H1 (cell line): ENCODE results near the gene PEAK3. TPM values are rescaled to one million over a fixed set of nuclear protein-coding genes. Genes with fewer than 3 reads are reported as not detected.

Source experiments
- CTCF ChIA-PET: fragments of 300-600 bp; sonication (Branson Sonifier 250); formaldehyde crosslinking; loops from one replicate; lab custom pipeline; 2021; ENCODE audit not compliant: partially characterized antibody; lab: Charles Lee
- POLR2A ChIA-PET: fragments of 300-600 bp; sonication (Branson Sonifier 250); formaldehyde crosslinking; loops from one replicate; lab custom pipeline; 2021; ENCODE audit warnings: inconsistent platforms; ENCODE audit not compliant: partially characterized antibody; lab: Charles Lee
- DNase-seq, 2 experiments: peaks; one replicate each; pipeline versions ENCODE4 v3.0.0 to v3.0.0-alpha.2; 2010 to 2022; ENCODE audit warnings: low spot score in 2 of 2, low read depth in 1 of 2, mixed read lengths in 1 of 2
- FAIRE-seq: peaks from 2 replicates; lab custom pipeline; 2011; peaks lifted over from hg19 to GRCh38; lab: Jason Lieb, UNC
- H2AFZ ChIP-seq: 2 replicates; pipeline ENCODE4 v1.8.1; 2012; ENCODE audit warnings: low read length, inconsistent platforms
- H2AK5ac ChIP-seq: 2 replicates; pipeline ENCODE4 v1.6.1; 2013; ENCODE audit warnings: low read depth, low read length
- H2BK120ac ChIP-seq: replicated peaks from 2 replicates; pipeline ENCODE3; 2013; ENCODE audit warnings: low read depth, low read length, inconsistent platforms
- H2BK12ac ChIP-seq: 2 replicates; pipeline ENCODE4 v1.6.1; 2013; ENCODE audit warnings: low read depth, low read length
- H2BK15ac ChIP-seq: 2 replicates; pipeline ENCODE4 v1.6.1; 2013; ENCODE audit warnings: low read length
- H2BK20ac ChIP-seq: 2 replicates; pipeline ENCODE4 v1.6.1; 2013; ENCODE audit warnings: low read length
- H2BK5ac ChIP-seq: 2 replicates; pipeline ENCODE4 v1.6.1; 2013; ENCODE audit warnings: low read depth, low read length
- H3K14ac ChIP-seq: 2 replicates; pipeline ENCODE4 v1.6.1; 2013; ENCODE audit warnings: inconsistent platforms; ENCODE audit not compliant: insufficient read length
- H3K18ac ChIP-seq: 2 replicates; pipeline ENCODE4 v1.6.1; 2013; ENCODE audit warnings: low read length; ENCODE audit errors: extremely low read depth
- H3K23ac ChIP-seq: 2 replicates; pipeline ENCODE4 v1.6.1; 2013; ENCODE audit warnings: inconsistent platforms; ENCODE audit not compliant: insufficient read length
- H3K23me2 ChIP-seq: 2 replicates; pipeline ENCODE4 v1.6.1; 2013; ENCODE audit warnings: low read depth, low read length
- H3K27ac ChIP-seq: 2 replicates; pipeline ENCODE4 v1.6.1; 2011; ENCODE audit warnings: low read depth, low read length, inconsistent platforms
- H3K27me3 ChIP-seq, 4 experiments: replicated peaks in 1 of 4; 1 replicate in 1 of 4; 2 replicates in 3 of 4; pipeline versions ENCODE4 v1.6.1 to v1.8.1; 2011 to 2013; ENCODE audit warnings: low read length in 3 of 4, mild to moderate bottlenecking in 3 of 4, inconsistent platforms in 2 of 4, mixed read lengths in 2 of 4, moderate library complexity in 1 of 4; ENCODE audit not compliant: control insufficient read depth in 3 of 4, insufficient read depth in 3 of 4; ENCODE audit errors: extremely low read depth in 1 of 4
- H3K36me3 ChIP-seq, 4 experiments: 2 replicates each; pipeline versions ENCODE4 v1.6.1 to v1.8.1; 2011 to 2013; ENCODE audit warnings: mild to moderate bottlenecking in 4 of 4, low read length in 3 of 4, moderate library complexity in 2 of 4, control low read depth in 1 of 4, inconsistent platforms in 1 of 4; ENCODE audit not compliant: insufficient read depth in 4 of 4, control insufficient read depth in 2 of 4
- H3K4ac ChIP-seq: replicated peaks from 2 replicates; pipeline ENCODE3; 2013; ENCODE audit warnings: low read length, low read depth, mixed read lengths, inconsistent platforms; ENCODE audit not compliant: insufficient read length
- H3K4me1 ChIP-seq, 4 experiments: replicated peaks in 1 of 4; 1 replicate in 1 of 4; 2 replicates in 3 of 4; pipeline versions ENCODE4 v1.6.1 to v1.8.1; 2011 to 2013; ENCODE audit warnings: low read length in 3 of 4, inconsistent platforms in 2 of 4, mixed read lengths in 1 of 4; ENCODE audit not compliant: insufficient read depth in 4 of 4, control insufficient read depth in 3 of 4
- H3K4me2 ChIP-seq, 2 experiments: 2 replicates each; pipeline versions ENCODE4 v1.6.1 to v1.8.1; 2011 to 2013; ENCODE audit warnings: low read depth in 2 of 2, low read length in 2 of 2, control low read depth in 1 of 2, inconsistent platforms in 1 of 2, mild to moderate bottlenecking in 1 of 2; ENCODE audit not compliant: insufficient read depth in 1 of 2
- H3K4me3 ChIP-seq, 4 experiments: fragments of 200-600, 300-600 bp in 1 of 4; sonication (generic), shearing (Covaris generic), sonication (Bioruptor Twin) in 1 of 4; 2 replicates each; pipeline versions ENCODE4 v1.5.1 to v1.8.1; 2011 to 2016; ENCODE audit warnings: low read length in 4 of 4, low read depth in 3 of 4, control low read depth in 2 of 4, inconsistent platforms in 2 of 4, mild to moderate bottlenecking in 2 of 4, mixed read lengths in 1 of 4, moderate library complexity in 1 of 4; ENCODE audit not compliant: insufficient read depth in 2 of 4; ENCODE audit errors: extremely low read depth in 1 of 4
- H3K56ac ChIP-seq: replicated peaks from 2 replicates; pipeline ENCODE3; 2013; ENCODE audit warnings: low read depth, mild to moderate bottlenecking, mixed read lengths, low read length, inconsistent platforms; ENCODE audit not compliant: insufficient read length
- H3K79me1 ChIP-seq: 2 replicates; pipeline ENCODE4 v1.6.1; 2013; ENCODE audit warnings: low read depth, low read length, control low read depth
- H3K79me2 ChIP-seq, 2 experiments: 2 replicates each; pipeline versions ENCODE4 v1.6.1 to v1.8.1; 2012 to 2013; ENCODE audit warnings: low read length in 2 of 2, mild to moderate bottlenecking in 2 of 2, inconsistent platforms in 1 of 2; ENCODE audit not compliant: insufficient read depth in 2 of 2, control insufficient read depth in 1 of 2
- H3K9ac ChIP-seq, 4 experiments: replicated peaks in 1 of 4; 1 replicate in 1 of 4; 2 replicates in 3 of 4; pipeline versions ENCODE4 v1.6.1 to v1.8.1; 2011 to 2013; ENCODE audit warnings: low read depth in 3 of 4, low read length in 3 of 4, control low read depth in 2 of 4, mild to moderate bottlenecking in 2 of 4, moderate library complexity in 2 of 4, inconsistent platforms in 1 of 4; ENCODE audit errors: extremely low read depth in 1 of 4
- H3K9me3 ChIP-seq, 2 experiments: 2 replicates each; pipeline versions ENCODE4 v1.6.1 to v1.8.1; 2012 to 2013; ENCODE audit warnings: mild to moderate bottlenecking in 2 of 2, moderate library complexity in 2 of 2, control low read depth in 1 of 2, inconsistent platforms in 1 of 2, low read depth in 1 of 2, low read length in 1 of 2, mixed read lengths in 1 of 2; ENCODE audit not compliant: insufficient read depth in 2 of 2
- H4K20me1 ChIP-seq, 2 experiments: replicated peaks in 1 of 2; 2 replicates each; pipeline versions ENCODE3 to v1.8.1; 2011 to 2013; ENCODE audit warnings: inconsistent platforms in 2 of 2, low read length in 2 of 2, mild to moderate bottlenecking in 1 of 2; ENCODE audit not compliant: insufficient read depth in 2 of 2, control insufficient read depth in 1 of 2
- H4K5ac ChIP-seq: 2 replicates; pipeline ENCODE4 v1.6.1; 2013; ENCODE audit warnings: low read length, low read depth, mixed read lengths, inconsistent platforms; ENCODE audit not compliant: insufficient read length
- H4K8ac ChIP-seq: 2 replicates; pipeline ENCODE4 v1.8.0; 2013; ENCODE audit warnings: mild to moderate bottlenecking, moderate library complexity, low read length, inconsistent platforms; ENCODE audit not compliant: insufficient read depth; ENCODE audit errors: extremely low read depth
- H4K91ac ChIP-seq: replicated peaks from 2 replicates; pipeline ENCODE3; 2013; ENCODE audit warnings: low read length, mixed read lengths, inconsistent platforms; ENCODE audit not compliant: insufficient read length
- CTBP2 ChIP-seq: IDR thresholded peaks from 2 replicates; pipeline ENCODE4 v1.7.0; 2011; ENCODE audit warnings: borderline replicate concordance, mild to moderate bottlenecking, moderate library complexity, mixed read lengths, low read length; ENCODE audit not compliant: insufficient read depth, insufficient read length
- CTCF ChIP-seq, 3 experiments: IDR thresholded peaks; 1 replicate in 2 of 3; 2 replicates in 1 of 3; pipeline versions ENCODE4 v1.5.1 to v1.6.1; 2011; ENCODE audit warnings: low read length in 3 of 3, mild to moderate bottlenecking in 3 of 3, inconsistent platforms in 2 of 3, low read depth in 1 of 3, moderate library complexity in 1 of 3; ENCODE audit not compliant: insufficient read depth in 1 of 3; ENCODE audit errors: control extremely low read depth in 1 of 3
- FOSL1 ChIP-seq: IDR thresholded peaks from 2 replicates; pipeline ENCODE4 v1.6.1; 2011; ENCODE audit warnings: mild to moderate bottlenecking, low read depth, low read length, moderate library complexity; ENCODE audit not compliant: insufficient read depth
- NANOG ChIP-seq: IDR thresholded peaks from 2 replicates; pipeline ENCODE4 v1.6.1; 2011; ENCODE audit warnings: low read length, low read depth, mild to moderate bottlenecking, inconsistent platforms; ENCODE audit not compliant: insufficient read depth, poor library complexity, severe bottlenecking
- NRF1 ChIP-seq: IDR thresholded peaks from 2 replicates; pipeline ENCODE4 v1.6.1; 2011; ENCODE audit warnings: mild to moderate bottlenecking, low read depth, low read length, improper control_type of control experiment
- RBBP5 ChIP-seq: IDR thresholded peaks from 2 replicates; pipeline ENCODE4 v1.7.1; 2012; ENCODE audit warnings: low read depth, mild to moderate bottlenecking, inconsistent platforms, low read length, moderate library complexity, borderline replicate concordance
- TAF1 ChIP-seq: IDR thresholded peaks from 2 replicates; pipeline ENCODE4 v1.6.1; 2011; ENCODE audit warnings: mild to moderate bottlenecking, low read depth, low read length
- WGBS, 2 experiments: shearing (Covaris generic) in 1 of 2; methylation state at CpG; one replicate each; pipeline versions ENCODE4 v1.1.6 to v1.1.7; 2013 to 2015; ENCODE audit warnings: low lambda C conversion rate in 2 of 2, mixed read lengths in 2 of 2, inconsistent platforms in 1 of 2, low coverage in 1 of 2, missing lambda C conversion rate in 1 of 2; ENCODE audit not compliant: insufficient replicate concordance in 2 of 2, insufficient coverage in 1 of 2, insufficient read length in 1 of 2; ENCODE audit errors: extremely low coverage in 1 of 2, missing lambda C conversion rate in 1 of 2; 5-methylcytosine and 5-hydroxymethylcytosine counted together
- polyA plus RNA-seq, 7 experiments: library from polyadenylated mRNA; depleted of rRNA in 3 of 7; stranded (reverse) in 5 of 7; unstranded in 2 of 7; fragments of >200 nt in 5 of 7; fragments of 200-250 nt in 2 of 7; gene quantifications; 1 replicate in 5 of 7; 2 replicates in 1 of 7; 4 replicates in 1 of 7; pipeline versions ENCODE4 v1.2.1 to v1.2.3, GENCODE V29; 2011 to 2013; ENCODE audit warnings: missing spikeins in 2 of 7, mixed read lengths in 2 of 7
- total RNA-seq: library from RNA; stranded (reverse); fragmentation: NEBNext Ultra II Directional; extraction: Animal tissue kit (Norgen Biotek cat#: 25700); gene quantifications from 2 replicates; pipeline ENCODE4 v1.2.1, GENCODE V29; 2021
- TF ChIP-seq, protein P1 (sequence below): IDR thresholded peaks from 2 replicates; pipeline ENCODE4 v1.6.1; 2012; ENCODE audit warnings: inconsistent platforms

The PEAK3 gene
- total and polyA plus RNA-seq, 2 of the 8 experiments (the other 6 are each of a cell fraction or from before 2014, with no cell fraction given) = not detected

DNA sequence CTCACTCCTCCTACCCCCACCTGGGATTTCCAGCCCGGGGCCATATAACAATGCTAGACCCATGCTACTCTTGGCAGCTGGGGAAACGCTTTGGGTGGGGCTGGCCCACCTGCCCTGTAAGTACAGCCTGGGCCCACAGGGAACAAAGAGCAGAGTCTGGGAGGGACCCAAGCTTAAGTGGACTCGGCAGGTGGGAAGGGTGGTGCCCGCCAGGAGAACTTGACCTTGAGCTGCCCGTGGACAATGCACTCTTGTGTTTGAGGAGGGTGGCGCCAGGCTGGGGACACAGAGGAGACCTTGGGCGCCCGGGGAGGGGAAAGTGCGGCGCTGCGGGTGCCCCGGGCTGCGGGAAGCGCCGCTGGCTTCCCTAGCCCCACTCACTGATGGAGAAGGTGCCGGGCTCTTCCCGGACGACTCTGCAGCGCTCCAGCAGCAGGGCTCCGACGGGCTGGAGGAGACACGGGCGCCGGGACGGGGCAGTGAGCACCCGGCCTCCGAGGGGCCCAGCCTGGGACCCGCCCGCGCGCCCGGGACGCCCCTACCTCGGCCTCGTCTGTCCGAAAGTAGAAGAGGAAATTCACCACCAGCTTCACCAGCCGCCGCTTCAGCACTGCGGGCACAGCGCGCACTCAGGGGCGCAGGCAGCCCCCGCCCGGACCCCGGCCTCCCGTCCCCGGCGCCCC is 46.5 kb downstream of the PEAK3 start:
- Histone ChIP-seq H3K36me3 (peaks cover 0 to 15% (median 7%) of the 10 kb centered on the region in 4 experiments; a peak in 5 of 8 replicates), H3K56ac (peak overlapping the region; percentile 69), H3K9me3 (no peaks in the 10 kb centered on the region), H2BK15ac (no peak overlapping the region), H4K5ac (peak overlapping the region; percentile 70), H2AK5ac (no peak overlapping the region; the same call in 1 of the 2 replicates), H3K27me3 (no peaks in the 10 kb centered on the region), H4K8ac (peak overlapping the region; percentile 86; the same call in 1 of the 2 replicates), H2BK120ac (no peak overlapping the region), H2BK12ac (no peak overlapping the region), H3K4me2 (peak overlapping the region; percentile 69 to 93), H2BK5ac (no peak overlapping the region), H4K20me1 (peaks cover 10 to 26% of the 10 kb centered on the region in 2 experiments), H3K79me1 (peaks cover 13% of the 10 kb centered on the region), H2AFZ (no peak overlapping the region), H3K27ac (0 out of 2 replicates have a peak overlapping the region, but pooled peaks have one; percentile 22), H4K91ac (peak overlapping the region; percentile 34), H3K79me2 (peaks cover 25 to 50% of the 10 kb centered on the region in 2 experiments), H3K4ac (no peak overlapping the region), H3K14ac (no peak overlapping the region), H3K23me2 (peaks cover 9% of the 10 kb centered on the region; the same call in 1 of the 2 replicates), H3K18ac (peak overlapping the region; percentile 95), H3K4me1 (peaks cover 0 to 19% (median 10%) of the 10 kb centered on the region in 4 experiments; a peak in 6 of 7 replicates), H3K4me3 (peak overlapping the region; percentile 56 to 86 (median 79)), H3K9ac (peak overlapping the region; percentile 53 to 93 (median 78); a peak in 6 of 7 replicates), H2BK20ac (no peak overlapping the region), H3K23ac (no peak overlapping the region)
- no peak for FAIRE-seq
- 3% methylated on average over 28 of the region's 48 CpGs; no CpG with 5 or more reads in 1 of the 2 experiments for WGBS, 2 experiments
- peak in 1 of 2 experiments; percentile 62 for DNase-seq
- ChIA-PET CTCF (interaction anchor here (0.7 to 1.5 kb wide), 15 partner anchors 10 to 90 kb away, joined by 3 to 8 read pairs (median 4); no protein-coding TSS in a partner anchor), POLR2A (interaction anchor here (0.7 to 4.7 kb wide), 20 partner anchors 9 to 150 kb away, joined by 3 to 52 read pairs (median 3); partner anchors contain the start of genes AMH and DOT1L)
- no peak for TF ChIP-seq FOSL1
- TF ChIP-seq NRF1 = no peak
- TF ChIP-seq NANOG = no peak
- no peak for TF ChIP-seq CTCF (IDR thresholded peaks at IDR 0.05; ENCODE audit: control extremely low read depth in 1 of 3, insufficient read depth in 1 of 3, low read depth in 1 of 3, low read length in 3 of 3)
- TF ChIP-seq RBBP5 = no peak
- no peak for TF ChIP-seq CTBP2
- TF ChIP-seq, protein P1, sequence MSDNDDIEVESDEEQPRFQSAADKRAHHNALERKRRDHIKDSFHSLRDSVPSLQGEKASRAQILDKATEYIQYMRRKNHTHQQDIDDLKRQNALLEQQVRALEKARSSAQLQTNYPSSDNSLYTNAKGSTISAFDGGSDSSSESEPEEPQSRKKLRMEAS = no peak
- no peak for TF ChIP-seq TAF1
